PC-9 (cell line): ENCODE data around the gene DGKG. TPM values are rescaled to one million over a fixed set of nuclear protein-coding genes. Genes with fewer than 3 reads are reported as not detected.

ENCODE experiments used
- total RNA-seq: library from RNA; stranded (reverse); gene quantifications from 2 replicates; pipeline ENCODE4 v1.2.3, GENCODE V29; 2021

DGKG gene
- total RNA-seq, 1 experiment from 2014 or later, result 20.0 TPM

Other genes with a start within 250 kb of the DGKG start
- gene CRYGS, start 182.1 kb upstream of the DGKG start, total RNA-seq, result 2.8 and 4.4 TPM in 2 replicates
- 11.1 and 16.2 TPM in 2 replicates for gene TBCCD1, start 205.1 kb upstream of the DGKG start, total RNA-seq
- gene DNAJB11, start 208.5 kb upstream of the DGKG start, total RNA-seq, result 53.8 and 71.3 TPM in 2 replicates